ENCODE measurements around the gene SOX6. TPM values are rescaled to one million over a fixed set of nuclear protein-coding genes. Genes with fewer than 3 reads are reported as not detected.

The SOX6 gene
- total RNA-seq, 4 donors from 2014 or later: 17.9 to 27.9 (median 23.3) TPM

- Histone ChIP-seq H3K36me3 (no peaks in the 10 kb centered on the region), H3K27me3 (no peaks in the 10 kb centered on the region), H3K4me1 (no peaks in the 10 kb centered on the region), H3K27ac (no peak overlapping the region), H3K9me3 (no peaks in the 10 kb centered on the region), H3K4me3 (replicated peaks in 1 of 3) (no peak overlapping the region)
- WGBS, 2 donors: 86 to 87% methylated on average over 1 of the region's 1 CpG
- intact Hi-C loops (cut with DNase I): no loop called here
- DNase-seq: no peak
- no peak for TF ChIP-seq CTCF (IDR thresholded peaks at IDR 0.05)
- TF ChIP-seq POLR2A (IDR thresholded peaks at IDR 0.05): no peak
Observed at GRCh38 chr11:16166571-16166970, 189.8 kb downstream of the SOX6 start.

DNA sequence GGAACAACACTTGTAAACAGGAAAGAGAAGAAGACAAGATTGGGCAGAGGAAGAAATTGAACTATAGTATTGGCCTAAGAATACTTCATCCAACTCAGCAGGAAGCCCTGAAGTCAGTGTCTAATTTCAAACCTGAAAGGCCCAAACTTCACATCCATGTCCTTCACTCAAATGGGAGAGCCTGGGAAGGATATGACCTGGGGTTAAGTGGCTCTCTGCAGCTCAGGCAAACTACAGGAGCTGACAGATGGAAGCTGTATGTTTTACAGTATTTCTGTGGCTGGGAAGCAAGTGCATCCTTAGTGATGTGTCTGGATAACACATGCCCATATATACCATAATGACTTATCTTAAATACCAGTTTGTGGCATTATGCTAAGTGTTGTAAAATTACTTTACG is 196.2 kb downstream of the SOX6 start:
- Histone ChIP-seq H3K27me3 (no peaks in the 10 kb centered on the region), H3K27ac (no peak overlapping the region), H3K9me3 (no peaks in the 10 kb centered on the region), H3K4me3 (replicated peaks in 1 of 3) (no peak overlapping the region), H3K4me1 (no peaks in the 10 kb centered on the region), H3K36me3 (no peaks in the 10 kb centered on the region)
- no peak for TF ChIP-seq POLR2A (IDR thresholded peaks at IDR 0.05)
- no peak for TF ChIP-seq CTCF (IDR thresholded peaks at IDR 0.05)
- intact Hi-C loops (cut with DNase I): no loop called here
- WGBS, 2 donors: 89 to 98% methylated on average over 1 of the region's 1 CpG
- DNase-seq: no peak

DNA sequence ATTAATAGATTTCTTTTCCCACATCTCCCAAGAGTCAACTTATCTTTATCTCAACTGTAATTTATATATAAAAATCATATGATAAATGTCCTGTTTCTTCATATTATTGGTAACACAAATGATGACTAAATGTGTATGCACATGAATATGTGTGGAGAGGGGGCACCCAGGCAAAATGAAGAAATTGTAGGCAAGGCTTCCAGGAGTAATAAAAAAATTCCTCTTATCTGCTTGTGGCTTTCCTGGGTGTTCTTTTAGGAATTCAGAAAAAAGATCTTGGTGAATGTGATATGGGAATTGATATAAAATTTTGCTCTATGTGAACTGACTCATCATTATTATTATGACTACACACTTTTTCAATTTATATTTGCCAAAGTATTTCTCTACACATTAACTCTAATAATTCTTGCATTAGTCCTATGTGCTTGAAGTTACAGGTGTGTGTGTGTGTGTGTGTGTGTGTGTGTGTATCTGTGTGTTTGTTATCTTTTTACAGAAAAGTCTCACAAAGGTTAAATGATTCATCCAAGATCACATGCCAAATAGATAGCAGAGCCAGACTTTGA is 197.8 kb downstream of the SOX6 start:
- Histone ChIP-seq H3K36me3 (no peaks in the 10 kb centered on the region), H3K4me3 (replicated peaks in 1 of 3) (no peak overlapping the region), H3K4me1 (no peaks in the 10 kb centered on the region), H3K9me3 (no peaks in the 10 kb centered on the region), H3K27me3 (no peaks in the 10 kb centered on the region), H3K27ac (no peak overlapping the region)
- intact Hi-C loops (cut with DNase I): no loop called here
- no peak for DNase-seq
- TF ChIP-seq POLR2A (IDR thresholded peaks at IDR 0.05) (no peak), CTCF (IDR thresholded peaks at IDR 0.05) (no peak)

DNA sequence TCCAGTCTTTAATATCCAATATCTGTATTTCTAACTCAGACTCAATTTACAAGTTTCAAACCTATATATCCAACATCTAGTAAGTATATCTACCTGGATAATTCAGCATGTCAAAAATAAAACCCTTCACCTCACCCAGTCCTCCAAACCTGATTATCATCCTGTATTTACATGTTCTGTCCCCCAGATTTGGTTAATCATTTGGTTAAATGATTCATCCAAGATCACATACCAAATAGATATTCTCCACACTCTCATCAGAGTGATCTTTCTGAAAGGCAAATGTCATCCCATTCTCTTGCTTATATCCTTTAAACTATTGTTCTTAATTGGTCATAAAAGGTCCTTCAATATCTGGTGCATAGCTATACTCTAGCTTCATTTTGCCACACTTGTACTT is 199.0 kb downstream of the SOX6 start:
- H3K4me3 ChIP-seq (replicated peaks in 1 of 3): no peak overlapping the region
- TF ChIP-seq POLR2A (IDR thresholded peaks at IDR 0.05): no peak
- TF ChIP-seq CTCF (IDR thresholded peaks at IDR 0.05): no peak
- no peaks in the 10 kb centered on the region for H3K27me3 ChIP-seq
- H3K27ac ChIP-seq: no peak overlapping the region
- no peaks in the 10 kb centered on the region for H3K4me1 ChIP-seq
- intact Hi-C loops (cut with DNase I): no loop called here
- no peaks in the 10 kb centered on the region for H3K9me3 ChIP-seq
- no peaks in the 10 kb centered on the region for H3K36me3 ChIP-seq
- DNase-seq: no peak

DNA sequence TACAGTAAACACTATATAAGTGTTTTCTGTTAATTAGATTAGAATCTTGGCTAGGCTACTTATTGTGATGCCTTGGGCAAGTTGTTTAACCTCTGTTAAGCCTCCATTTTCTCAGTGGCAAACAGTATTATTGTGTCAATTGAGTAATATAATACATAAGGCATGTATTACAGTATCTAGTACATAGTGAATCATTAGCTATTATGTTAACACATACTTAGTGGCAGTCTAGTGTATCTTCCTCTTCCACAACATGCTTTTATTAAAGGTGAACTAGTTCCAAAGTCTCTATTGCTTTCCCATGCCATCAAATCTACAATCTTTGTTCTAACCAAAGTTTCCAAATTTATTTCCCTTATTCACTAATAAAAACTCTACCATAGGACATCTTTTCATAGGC is 200.9 kb downstream of the SOX6 start:
- Histone ChIP-seq H3K4me3 (replicated peaks in 1 of 3) (no peak overlapping the region), H3K9me3 (no peaks in the 10 kb centered on the region), H3K27ac (no peak overlapping the region), H3K36me3 (no peaks in the 10 kb centered on the region), H3K27me3 (no peaks in the 10 kb centered on the region), H3K4me1 (no peaks in the 10 kb centered on the region)
- no peak for TF ChIP-seq POLR2A (IDR thresholded peaks at IDR 0.05)
- no peak for TF ChIP-seq CTCF (IDR thresholded peaks at IDR 0.05)
- intact Hi-C loops (cut with DNase I): no loop called here
- no peak for DNase-seq
